GM21619 (cell line): Measurements from ENCODE around the gene GREB1L.

ENCODE experiments used
- ATAC-seq: cut with Tn5 transposase; IDR thresholded peaks from one replicate; pipeline ENCODE4 v1.9.1; 2021; ENCODE audit not compliant: unreplicated experiment

The GREB1L gene

GRCh38 chr18:21444465-21445212, 202.6 kb downstream of the GREB1L start:
- ATAC-seq = no peak

GRCh38 chr18:21448299-21448698, 206.3 kb downstream of the GREB1L start:
- no peak for ATAC-seq

- no peak for ATAC-seq
These were observed 207.6 kb downstream of the GREB1L start for GRCh38 chr18:21449367-21450290.

GRCh38 chr18:21450503-21450902, 208.5 kb downstream of the GREB1L start:
- ATAC-seq = no peak

- no peak for ATAC-seq
These were observed 208.9 kb downstream of the GREB1L start for GRCh38 chr18:21450913-21451312.

GRCh38 chr18:21451851-21452250, 209.8 kb downstream of the GREB1L start:
- no peak for ATAC-seq

GRCh38 chr18:21452276-21452780, 210.3 kb downstream of the GREB1L start:
- no peak for ATAC-seq

GRCh38 chr18:21452796-21453510, 210.9 kb downstream of the GREB1L start:
- no peak for ATAC-seq

- ATAC-seq = no peak
These were observed 211.5 kb downstream of the GREB1L start for GRCh38 chr18:21453511-21453901.

- ATAC-seq = no peak
These were observed 212.7 kb downstream of the GREB1L start for GRCh38 chr18:21454725-21455124.

- no peak for ATAC-seq
These were observed 214.6 kb downstream of the GREB1L start for GRCh38 chr18:21456428-21457178.

GRCh38 chr18:21457179-21457535, 215.1 kb downstream of the GREB1L start:
- no peak for ATAC-seq

GRCh38 chr18:21458310-21458709, 216.3 kb downstream of the GREB1L start:
- no peak for ATAC-seq

GRCh38 chr18:21458788-21459187, 216.8 kb downstream of the GREB1L start:
- ATAC-seq = no peak

- no peak for ATAC-seq
These were observed 217.8 kb downstream of the GREB1L start for GRCh38 chr18:21459706-21460286.

- no peak for ATAC-seq
These were observed 219.4 kb downstream of the GREB1L start for GRCh38 chr18:21461460-21461859.

GRCh38 chr18:21463718-21464117, 221.7 kb downstream of the GREB1L start:
- no peak for ATAC-seq

GRCh38 chr18:21468514-21469164, 226.6 kb downstream of the GREB1L start:
- ATAC-seq = no peak

GRCh38 chr18:21472741-21473140, 230.7 kb downstream of the GREB1L start:
- no peak for ATAC-seq

GRCh38 chr18:21474621-21475020, 232.6 kb downstream of the GREB1L start:
- ATAC-seq = no peak
